Neural cell (in vitro differentiated cells): ENCODE results near the gene DNAJB4. TPM values are rescaled to one million over a fixed set of nuclear protein-coding genes. Genes with fewer than 3 reads are reported as not detected.

Experiments
- H2AFZ ChIP-seq: fragments of 200-600, 300-800 bp; sonication (generic), shearing (Covaris generic); 2 replicates; pipeline ENCODE4 v1.6.0; 2014; ENCODE audit warnings: low read depth, mild to moderate bottlenecking, antibody characterized with exemption, low read length, moderate library complexity
- H3F3A ChIP-seq: fragments of 200-600 bp; shearing (Covaris generic); 2 replicates; pipeline ENCODE4 v1.6.1; 2016; ENCODE audit warnings: mild to moderate bottlenecking, moderate library complexity, mixed read lengths, antibody characterized with exemption, low read length; ENCODE audit not compliant: insufficient read depth, poor library complexity, severe bottlenecking
- H3K27ac ChIP-seq: fragments of 200-600, 300-800 bp; sonication (generic), shearing (Covaris generic); 2 replicates; pipeline ENCODE4 v1.5.1; 2014; ENCODE audit warnings: mild to moderate bottlenecking, low read length, moderate library complexity
- H3K27me3 ChIP-seq: fragments of 300-800, 200-600 bp; sonication (generic), shearing (Covaris generic); 2 replicates; pipeline ENCODE4 v1.6.0; 2014; ENCODE audit warnings: mild to moderate bottlenecking, low read depth, low read length, moderate library complexity; ENCODE audit not compliant: insufficient read depth
- H3K36me3 ChIP-seq: fragments of 300-800, 200-600 bp; sonication (generic), shearing (Covaris generic); 2 replicates; pipeline ENCODE4 v1.5.1; 2014; ENCODE audit warnings: mild to moderate bottlenecking, antibody characterized with exemption, low read length, moderate library complexity; ENCODE audit not compliant: insufficient read depth
- H3K4me2 ChIP-seq: fragments of 300-800, 200-600 bp; sonication (generic), shearing (Covaris generic); 2 replicates; pipeline ENCODE4 v1.6.0; 2014; ENCODE audit warnings: mild to moderate bottlenecking, low read length
- H3K4me3 ChIP-seq: fragments of 300-800, 200-600 bp; sonication (generic), shearing (Covaris generic); 2 replicates; pipeline ENCODE4 v1.5.1; 2014; ENCODE audit warnings: mild to moderate bottlenecking, low read length, moderate library complexity
- H3K79me2 ChIP-seq: fragments of 200-600 bp; shearing (Covaris generic); replicated peaks from 2 replicates; pipeline ENCODE4 v1.6.0; 2014; ENCODE audit warnings: mild to moderate bottlenecking, low read length, moderate library complexity; ENCODE audit not compliant: insufficient read depth
- H3K9ac ChIP-seq: fragments of 300-800, 200-600 bp; sonication (generic), shearing (Covaris generic); 2 replicates; pipeline ENCODE4 v1.6.1; 2016; ENCODE audit warnings: mild to moderate bottlenecking, low read length, mixed read lengths
- H3K9me2 ChIP-seq: fragments of 200-600 bp; shearing (Covaris generic); 2 replicates; pipeline ENCODE4 v1.6.1; 2016; ENCODE audit warnings: mild to moderate bottlenecking, low read length, mixed read lengths; ENCODE audit not compliant: insufficient read depth
- H3K9me3 ChIP-seq: fragments of 200-600, 300-800 bp; sonication (generic), shearing (Covaris generic); 2 replicates; pipeline ENCODE4 v1.6.1; 2016; ENCODE audit warnings: mild to moderate bottlenecking, mixed run types, low read length, moderate library complexity, mixed read lengths
- H4K20me1 ChIP-seq: fragments of 200-600 bp; shearing (Covaris generic); 2 replicates; pipeline ENCODE4 v1.6.1; 2016; ENCODE audit warnings: mild to moderate bottlenecking, mixed run types; ENCODE audit not compliant: insufficient read depth
- CTCF ChIP-seq: fragments of 450-650 bp; IDR thresholded peaks from 2 replicates; pipeline ENCODE4 v1.5.1; 2014; ENCODE audit warnings: antibody characterized with exemption, mild to moderate bottlenecking, moderate library complexity; ENCODE audit not compliant: poor library complexity, severe bottlenecking
- EP300 ChIP-seq: fragments of 450-650 bp; conservative IDR thresholded peaks from 2 replicates; pipeline ENCODE4 v1.6.1; 2014; ENCODE audit warnings: antibody characterized with exemption, mild to moderate bottlenecking, moderate library complexity; ENCODE audit not compliant: poor library complexity, severe bottlenecking
- EZH2 ChIP-seq: fragments of 200-600, 300-800 bp; shearing (Covaris generic), sonication (generic); IDR thresholded peaks from 2 replicates; pipeline ENCODE4 v1.6.1; 2014; ENCODE audit warnings: antibody characterized with exemption, low read length, borderline replicate concordance, mild to moderate bottlenecking; ENCODE audit not compliant: insufficient read depth, poor library complexity, severe bottlenecking
- MXI1 ChIP-seq: fragments of 450-650 bp; conservative IDR thresholded peaks from 2 replicates; pipeline ENCODE4 v1.6.1; 2014; ENCODE audit warnings: antibody characterized with exemption, mild to moderate bottlenecking; ENCODE audit not compliant: poor library complexity, severe bottlenecking
- POLR2AphosphoS5 ChIP-seq: IDR thresholded peaks from 2 replicates; pipeline ENCODE4 v1.6.1; 2012
- RAD21 ChIP-seq: fragments of 450-650 bp; conservative IDR thresholded peaks from 2 replicates; pipeline ENCODE4 v1.6.1; 2014; ENCODE audit warnings: antibody characterized with exemption, mild to moderate bottlenecking, moderate library complexity
- REST ChIP-seq: IDR thresholded peaks from 2 replicates; pipeline ENCODE4 v1.6.1; 2012; ENCODE audit warnings: borderline replicate concordance
- SMC3 ChIP-seq: fragments of 450-650 bp; conservative IDR thresholded peaks from 2 replicates; pipeline ENCODE4 v1.6.1; 2014; ENCODE audit warnings: antibody characterized with exemption, mild to moderate bottlenecking, moderate library complexity; ENCODE audit not compliant: poor library complexity
- TAF1 ChIP-seq: IDR thresholded peaks from 2 replicates; pipeline ENCODE4 v1.6.1; 2012; ENCODE audit warnings: low read depth
- polyA plus RNA-seq: library from polyadenylated mRNA; depleted of rRNA; stranded (reverse); fragments of >200 nt; gene quantifications from 2 replicates; pipeline ENCODE4 v1.2.3, GENCODE V29; 2014

Gene DNAJB4
- polyA plus RNA-seq, 1 donor from 2014 or later: 42.2 TPM

GRCh38 chr1:77977989-77978292 lies 26.8 kb upstream of the DNAJB4 start:
- peak overlapping the region; percentile 80 for H3K4me2 ChIP-seq
- H3K9me2 ChIP-seq: no peaks in the 10 kb centered on the region
- peak overlapping the region; percentile 94 for H2AFZ ChIP-seq
- no peaks in the 10 kb centered on the region for H3K27me3 ChIP-seq
- peaks cover 5% of the 10 kb centered on the region for H3F3A ChIP-seq
- peak overlapping the region; percentile 90 for H3K4me3 ChIP-seq
- H3K79me2 ChIP-seq: peaks cover 73% of the 10 kb centered on the region
- TF ChIP-seq RAD21 (no peak), SMC3 (no peak), TAF1 (no peak), EZH2 (no peak), EP300 (no peak), CTCF (no peak), REST (no peak), POLR2AphosphoS5 (no peak), MXI1 (no peak)
- H4K20me1 ChIP-seq: peaks cover 22% of the 10 kb centered on the region
- H3K27ac ChIP-seq: peak overlapping the region; percentile 100
- H3K9ac ChIP-seq: peak overlapping the region; percentile 99
- H3K9me3 ChIP-seq: no peaks in the 10 kb centered on the region
- peaks cover 3% of the 10 kb centered on the region for H3K36me3 ChIP-seq

- Histone ChIP-seq H3K27me3 (no peaks in the 10 kb centered on the region), H3K9ac (peak overlapping the region; percentile 99), H3K9me2 (no peaks in the 10 kb centered on the region), H3K4me2 (peak overlapping the region; percentile 80), H3K4me3 (peak overlapping the region; percentile 90), H3K9me3 (no peaks in the 10 kb centered on the region), H3K79me2 (peaks cover 68% of the 10 kb centered on the region), H4K20me1 (peaks cover 22% of the 10 kb centered on the region), H3K36me3 (peaks cover 3% of the 10 kb centered on the region), H3F3A (peaks cover 5% of the 10 kb centered on the region), H3K27ac (peak overlapping the region; percentile 100), H2AFZ (peak overlapping the region; percentile 94)
- peak; percentile 81 for TF ChIP-seq POLR2AphosphoS5
- peak; percentile 31 for TF ChIP-seq MXI1
- TF ChIP-seq EZH2: no peak
- peak; percentile 86 for TF ChIP-seq REST
- peak; percentile 88 for TF ChIP-seq TAF1
- no peak for TF ChIP-seq SMC3
Measured at GRCh38 chr1:77978293-77978968, 26.3 kb upstream of the DNAJB4 start.
